Mucosa of gallbladder (tissue), 1 donor: Measurements from ENCODE around the gene PRRT2. TPM values are rescaled to one million over a fixed set of nuclear protein-coding genes. Genes with fewer than 3 reads are reported as not detected.
"Not testable (repeated sequence)": the region's sequence is repeated elsewhere in the genome, so short reads cannot be mapped to it uniquely, and the experiment has no call there.

ENCODE experiments used
- DNase-seq: peaks from one replicate; pipeline ENCODE4 v3.0.0-alpha.2; 2020; ENCODE audit warnings: low spot score
- total RNA-seq: library from RNA; stranded (reverse); gene quantifications from one replicate; pipeline ENCODE4 v1.2.1, GENCODE V29; 2021
- donor health status: DM: no; HTN: no; CAD: no.

Gene PRRT2
- total RNA-seq, 1 donor from 2014 or later = 20.8 TPM

- not testable (repeated sequence) for DNase-seq
Measured at GRCh38 chr16:29833219-29833618, 21.2 kb downstream of the PRRT2 start.

DNA sequence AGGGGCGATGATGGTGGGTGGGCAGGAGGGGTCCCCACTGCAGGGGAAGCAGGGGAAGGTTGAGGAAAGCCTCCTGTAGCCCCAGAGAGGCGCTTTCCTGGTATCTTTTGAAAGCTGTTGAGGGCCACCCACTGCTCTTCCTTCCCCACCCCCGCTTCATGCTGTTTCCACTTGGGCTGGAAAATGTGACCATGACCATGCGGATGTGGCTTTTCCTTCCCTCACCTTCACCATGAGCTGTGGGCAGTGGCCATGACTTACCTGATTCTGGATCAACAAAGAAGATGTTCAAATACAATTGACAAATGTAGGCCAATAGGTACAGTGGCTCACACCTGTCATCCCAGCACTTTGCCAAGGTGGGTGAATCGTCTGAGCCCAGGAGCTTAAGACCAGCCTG lies 22.1 kb downstream of the PRRT2 start:
- DNase-seq = no peak

- DNase-seq = no peak
Measured at GRCh38 chr16:29835926-29836325, 23.9 kb downstream of the PRRT2 start.

GRCh38 chr16:29836623-29837022 lies 24.6 kb downstream of the PRRT2 start:
- DNase-seq = no peak

DNA sequence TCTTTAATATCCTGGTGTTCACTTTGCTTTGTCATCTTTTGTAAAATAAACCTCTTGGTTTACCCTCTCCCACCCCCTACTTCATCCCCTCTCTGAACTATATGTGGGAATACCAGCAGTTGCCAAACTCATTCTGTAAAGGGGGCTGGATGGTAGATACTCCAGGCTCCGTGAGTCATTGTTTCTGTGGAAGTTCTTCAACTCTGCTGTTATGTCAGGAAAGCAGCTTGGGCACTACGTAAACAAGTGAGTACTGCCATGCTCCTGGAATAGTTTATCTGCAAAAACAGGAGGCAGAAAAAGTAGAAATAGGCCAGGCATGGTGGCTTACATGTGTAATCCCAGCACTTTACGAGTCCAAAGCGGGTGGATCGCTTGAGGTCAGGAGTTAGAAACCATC lies 25.8 kb downstream of the PRRT2 start:
- DNase-seq = no peak

GRCh38 chr16:29839822-29840221 lies 27.8 kb downstream of the PRRT2 start:
- DNase-seq = no peak

DNA sequence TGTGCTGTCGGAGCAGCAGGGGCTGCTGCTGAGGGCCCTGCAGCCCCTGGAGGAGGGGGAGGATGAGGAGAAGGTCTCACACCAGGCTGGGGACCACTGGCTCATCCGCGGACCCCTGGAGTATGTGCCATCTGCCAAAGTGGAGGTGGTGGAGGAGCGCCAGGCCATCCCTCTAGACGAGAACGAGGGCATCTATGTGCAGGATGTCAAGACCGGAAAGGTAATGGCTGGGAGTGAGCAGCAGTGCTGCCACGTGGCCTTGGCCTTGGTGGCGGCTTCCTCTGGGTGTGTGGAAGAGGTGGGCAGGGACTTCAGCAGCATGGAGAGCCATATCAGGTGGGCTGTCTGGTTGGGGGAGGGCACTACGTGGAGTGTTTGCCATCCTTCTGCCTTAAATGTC lies 28.2 kb downstream of the PRRT2 start:
- no peak for DNase-seq

- DNase-seq = no peak
Measured at GRCh38 chr16:29841631-29842030, 29.6 kb downstream of the PRRT2 start.

- no peak for DNase-seq
Measured at GRCh38 chr16:29842732-29843346, 30.8 kb downstream of the PRRT2 start.

- DNase-seq = no peak
Measured at GRCh38 chr16:29843931-29844330, 31.9 kb downstream of the PRRT2 start.

GRCh38 chr16:29844575-29845331 lies 32.8 kb downstream of the PRRT2 start:
- no peak for DNase-seq

DNA sequence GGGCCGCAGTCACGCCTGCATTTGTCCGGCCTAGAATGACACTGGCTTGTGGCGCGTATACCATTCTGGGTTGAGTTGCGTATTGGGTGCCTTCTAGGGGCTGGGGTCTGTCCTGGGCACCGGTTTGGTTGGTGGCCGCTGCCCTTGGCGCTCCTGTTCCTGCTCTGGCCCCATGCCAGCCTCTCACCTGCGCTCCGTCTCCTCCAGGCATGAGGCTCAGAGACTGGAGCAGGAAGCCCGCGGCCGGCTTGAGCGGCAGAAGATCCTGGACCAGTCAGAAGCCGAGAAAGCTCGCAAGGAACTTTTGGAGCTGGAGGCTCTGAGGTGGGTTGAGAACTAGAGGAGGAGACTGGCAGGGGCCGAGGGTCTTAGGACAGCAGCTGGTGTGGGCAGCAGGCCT lies 33.7 kb downstream of the PRRT2 start:
- no peak for DNase-seq

DNA sequence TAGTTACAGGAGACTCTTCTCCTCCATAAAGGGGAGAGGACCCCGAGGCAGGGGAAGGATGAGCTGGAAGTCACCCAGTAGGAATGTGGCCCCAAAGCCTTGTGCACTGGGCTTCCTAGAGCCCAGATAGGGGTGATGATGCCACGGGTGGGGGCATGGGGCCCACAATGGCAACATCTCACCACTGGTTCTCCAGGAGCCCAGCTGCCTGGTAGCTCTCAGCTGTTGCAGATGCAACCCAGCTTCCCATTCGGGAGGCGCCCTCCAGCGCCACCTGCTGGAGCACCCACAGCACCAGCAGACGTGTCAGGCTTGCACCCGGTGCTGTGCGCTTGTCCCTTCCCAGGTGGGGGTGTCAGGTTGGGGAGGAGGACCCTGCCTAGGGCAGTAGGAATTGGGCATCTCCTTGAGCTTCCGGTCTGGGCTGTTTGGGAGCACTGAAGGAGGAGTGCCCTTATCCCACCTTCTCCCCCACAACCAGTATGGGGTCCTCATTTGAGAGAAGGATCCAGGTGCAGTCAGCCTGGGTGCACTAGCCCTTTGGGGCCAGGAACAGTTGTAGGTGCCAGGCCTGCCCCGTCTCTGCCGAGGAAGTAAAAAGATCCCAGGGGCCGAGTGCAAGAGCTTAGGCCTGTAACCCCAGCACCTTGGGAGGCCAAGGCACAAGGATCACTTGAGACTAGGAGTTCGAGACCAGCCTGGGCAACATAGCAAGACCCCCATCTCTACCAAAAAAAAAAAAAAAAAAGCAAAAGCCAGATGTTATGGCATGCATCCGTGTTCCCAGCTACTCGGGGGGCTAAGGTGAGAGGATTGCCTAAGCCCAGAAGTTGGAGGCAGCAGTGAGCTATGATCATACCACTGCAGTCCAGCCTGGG lies 36.7 kb downstream of the PRRT2 start:
- peak; percentile 77 for DNase-seq

GRCh38 chr16:29849505-29849904 lies 37.5 kb downstream of the PRRT2 start:
- DNase-seq = no peak

GRCh38 chr16:29850998-29851397 lies 39.0 kb downstream of the PRRT2 start:
- DNase-seq = no peak

DNA sequence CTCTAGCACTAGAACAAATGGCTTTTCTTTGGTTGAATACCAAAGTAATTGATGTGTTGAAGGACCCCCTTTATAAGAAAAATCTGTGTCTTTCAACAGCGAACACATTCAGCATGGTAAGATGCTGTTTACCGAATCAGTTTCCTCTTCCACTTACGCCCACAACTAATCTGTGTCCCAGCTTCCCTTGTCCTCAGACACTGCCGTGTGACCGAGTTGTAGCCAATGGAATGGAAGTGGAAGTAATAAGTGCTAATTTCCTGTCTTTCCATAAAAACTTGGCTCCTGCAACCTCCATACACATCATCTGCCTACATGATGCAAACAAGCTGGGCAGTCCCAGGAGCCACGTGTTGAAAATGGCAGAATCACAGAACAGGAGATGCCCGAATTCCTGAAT lies 40.7 kb downstream of the PRRT2 start:
- DNase-seq = no peak

GRCh38 chr16:29854520-29855100 lies 42.6 kb downstream of the PRRT2 start:
- DNase-seq = no peak

- no peak for DNase-seq
Measured at GRCh38 chr16:29857133-29857760, 45.3 kb downstream of the PRRT2 start.

DNA sequence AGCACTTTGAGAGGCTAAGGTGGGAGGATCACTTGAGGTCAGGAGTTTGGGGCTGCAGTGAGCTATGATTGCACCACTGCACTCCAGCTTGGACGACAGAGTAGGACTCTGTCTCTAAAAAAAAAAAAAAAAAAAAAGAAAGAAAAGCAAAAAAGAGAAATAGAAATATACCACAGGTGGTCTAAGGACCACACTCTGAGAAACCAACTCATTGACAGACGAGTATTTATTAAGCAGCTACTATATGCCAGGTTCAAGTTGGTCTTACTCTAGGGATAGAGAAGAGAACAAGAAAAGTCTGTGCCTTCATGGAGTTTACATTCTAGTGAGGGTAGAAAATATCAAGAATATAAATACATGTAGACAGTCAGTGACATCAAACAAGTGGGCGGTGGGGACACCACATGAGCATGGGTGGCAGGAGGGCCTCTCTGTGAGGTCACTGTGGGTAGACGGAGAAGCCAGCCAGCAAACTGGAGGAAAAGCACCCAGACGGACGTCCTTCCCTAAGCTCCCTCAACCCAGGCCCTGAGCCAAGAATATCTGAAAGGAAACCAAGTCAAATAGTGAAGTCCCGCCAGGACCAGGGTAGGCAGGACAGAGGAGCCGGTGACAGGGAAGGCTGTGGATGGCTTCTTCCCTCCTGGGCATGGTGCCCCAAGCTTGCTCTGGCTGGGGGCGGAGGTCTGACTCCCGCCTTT lies 46.3 kb downstream of the PRRT2 start:
- no peak for DNase-seq

DNA sequence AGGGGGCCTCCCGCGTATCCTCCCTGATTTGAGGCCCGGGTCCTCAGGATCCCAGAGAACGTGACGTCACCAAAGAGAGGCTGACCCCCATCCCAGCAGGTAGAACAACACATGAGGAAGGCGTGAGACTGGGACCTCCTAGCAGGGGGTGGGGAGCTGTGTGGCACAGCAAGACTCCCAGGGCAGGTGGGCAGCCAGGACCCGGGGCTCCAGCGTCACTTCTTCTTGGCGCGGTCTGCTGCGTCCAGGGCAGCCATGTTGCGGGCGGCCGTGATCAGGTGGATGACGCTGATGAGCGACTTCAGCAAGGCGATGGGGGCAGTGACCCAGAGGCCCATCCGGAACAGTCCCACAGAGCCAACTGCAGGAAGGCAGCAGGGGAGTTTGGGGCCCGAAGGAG lies 47.0 kb downstream of the PRRT2 start:
- DNase-seq = no peak

DNA sequence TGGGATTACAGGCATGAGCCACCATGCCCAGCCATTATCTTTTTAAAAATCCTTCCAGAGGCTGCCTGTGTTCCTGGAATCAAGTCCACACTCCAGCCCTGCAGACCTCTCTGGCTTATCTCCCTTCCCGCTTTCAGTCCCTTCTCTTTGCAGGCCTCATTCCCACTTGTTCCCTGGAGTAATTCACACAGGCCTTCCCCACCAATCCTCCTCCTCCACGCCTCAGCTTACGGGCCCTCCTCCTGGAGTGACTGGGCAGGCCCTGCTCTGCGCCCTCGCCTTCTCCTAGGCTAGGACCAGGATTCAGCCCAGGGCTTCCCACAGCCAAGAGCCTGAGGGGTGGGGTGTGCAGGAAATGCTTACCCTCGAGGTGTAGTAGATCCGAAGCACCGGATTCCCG lies 48.2 kb downstream of the PRRT2 start:
- no peak for DNase-seq
